ENCODE results near the gene PCDH15. TPM values are rescaled to one million over a fixed set of nuclear protein-coding genes. Genes with fewer than 3 reads are reported as not detected.

PCDH15 gene
- total RNA-seq, 1 experiment from 2014 or later, result 0.59 TPM

DNA sequence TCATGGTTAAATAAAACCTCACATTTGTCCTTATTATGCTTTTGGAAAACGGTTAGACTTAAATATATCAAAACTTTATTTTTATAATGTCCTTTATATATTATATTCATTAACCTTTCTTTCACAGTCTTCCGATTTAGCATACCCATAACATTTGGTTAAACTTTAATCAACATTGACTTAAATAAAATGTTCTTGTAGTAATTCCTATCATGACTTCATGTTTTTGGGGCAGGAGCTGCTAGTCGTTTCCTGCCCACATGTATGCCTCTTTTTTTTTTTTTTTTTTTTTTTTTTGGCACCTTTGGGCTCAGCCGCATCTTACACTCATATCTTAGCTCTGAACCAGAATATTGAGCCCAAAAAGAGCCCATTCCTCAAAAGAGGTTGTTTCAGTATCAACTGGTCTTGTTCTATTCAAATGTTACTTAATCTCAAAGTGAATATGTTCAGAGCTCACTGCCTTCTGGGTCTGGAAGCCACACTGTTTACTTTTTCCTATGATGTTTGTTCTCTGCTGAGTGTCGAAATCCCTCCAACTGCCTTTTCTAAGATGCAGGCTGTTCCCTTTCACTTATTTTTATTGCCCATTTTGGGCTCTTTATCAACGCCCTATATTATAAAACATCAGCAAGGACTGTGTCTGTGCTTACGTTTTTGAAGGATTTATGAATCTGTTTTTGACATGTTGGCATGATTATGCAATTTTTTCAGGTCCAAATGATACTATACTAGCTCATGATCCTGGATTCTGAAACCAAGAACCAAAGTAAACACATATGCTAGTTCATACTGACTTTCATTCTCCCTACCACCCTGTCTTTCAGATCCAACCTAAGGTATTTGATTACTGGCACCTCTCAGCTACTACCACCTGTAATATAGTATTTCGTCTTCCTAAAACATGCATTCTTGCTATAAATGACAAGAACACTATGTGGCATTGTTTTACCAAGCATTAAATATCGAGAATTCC lies 914.4 kb downstream of the PCDH15 start (continued):
- TF ChIP-seq, protein P1, sequence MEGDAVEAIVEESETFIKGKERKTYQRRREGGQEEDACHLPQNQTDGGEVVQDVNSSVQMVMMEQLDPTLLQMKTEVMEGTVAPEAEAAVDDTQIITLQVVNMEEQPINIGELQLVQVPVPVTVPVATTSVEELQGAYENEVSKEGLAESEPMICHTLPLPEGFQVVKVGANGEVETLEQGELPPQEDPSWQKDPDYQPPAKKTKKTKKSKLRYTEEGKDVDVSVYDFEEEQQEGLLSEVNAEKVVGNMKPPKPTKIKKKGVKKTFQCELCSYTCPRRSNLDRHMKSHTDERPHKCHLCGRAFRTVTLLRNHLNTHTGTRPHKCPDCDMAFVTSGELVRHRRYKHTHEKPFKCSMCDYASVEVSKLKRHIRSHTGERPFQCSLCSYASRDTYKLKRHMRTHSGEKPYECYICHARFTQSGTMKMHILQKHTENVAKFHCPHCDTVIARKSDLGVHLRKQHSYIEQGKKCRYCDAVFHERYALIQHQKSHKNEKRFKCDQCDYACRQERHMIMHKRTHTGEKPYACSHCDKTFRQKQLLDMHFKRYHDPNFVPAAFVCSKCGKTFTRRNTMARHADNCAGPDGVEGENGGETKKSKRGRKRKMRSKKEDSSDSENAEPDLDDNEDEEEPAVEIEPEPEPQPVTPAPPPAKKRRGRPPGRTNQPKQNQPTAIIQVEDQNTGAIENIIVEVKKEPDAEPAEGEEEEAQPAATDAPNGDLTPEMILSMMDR (IDR thresholded peaks at IDR 0.05), result no peak
- TF ChIP-seq ZNF671 (CRISPR knock-in tag; IDR thresholded peaks at IDR 0.05) (no peak), ZNF121 (CRISPR knock-in tag; IDR thresholded peaks at IDR 0.05) (no peak), NR3C1 (CRISPR knock-in tag; conservative IDR thresholded peaks at IDR 0.05; ENCODE audit: low read depth) (no peak)
- TF ChIP-seq, protein P2, sequence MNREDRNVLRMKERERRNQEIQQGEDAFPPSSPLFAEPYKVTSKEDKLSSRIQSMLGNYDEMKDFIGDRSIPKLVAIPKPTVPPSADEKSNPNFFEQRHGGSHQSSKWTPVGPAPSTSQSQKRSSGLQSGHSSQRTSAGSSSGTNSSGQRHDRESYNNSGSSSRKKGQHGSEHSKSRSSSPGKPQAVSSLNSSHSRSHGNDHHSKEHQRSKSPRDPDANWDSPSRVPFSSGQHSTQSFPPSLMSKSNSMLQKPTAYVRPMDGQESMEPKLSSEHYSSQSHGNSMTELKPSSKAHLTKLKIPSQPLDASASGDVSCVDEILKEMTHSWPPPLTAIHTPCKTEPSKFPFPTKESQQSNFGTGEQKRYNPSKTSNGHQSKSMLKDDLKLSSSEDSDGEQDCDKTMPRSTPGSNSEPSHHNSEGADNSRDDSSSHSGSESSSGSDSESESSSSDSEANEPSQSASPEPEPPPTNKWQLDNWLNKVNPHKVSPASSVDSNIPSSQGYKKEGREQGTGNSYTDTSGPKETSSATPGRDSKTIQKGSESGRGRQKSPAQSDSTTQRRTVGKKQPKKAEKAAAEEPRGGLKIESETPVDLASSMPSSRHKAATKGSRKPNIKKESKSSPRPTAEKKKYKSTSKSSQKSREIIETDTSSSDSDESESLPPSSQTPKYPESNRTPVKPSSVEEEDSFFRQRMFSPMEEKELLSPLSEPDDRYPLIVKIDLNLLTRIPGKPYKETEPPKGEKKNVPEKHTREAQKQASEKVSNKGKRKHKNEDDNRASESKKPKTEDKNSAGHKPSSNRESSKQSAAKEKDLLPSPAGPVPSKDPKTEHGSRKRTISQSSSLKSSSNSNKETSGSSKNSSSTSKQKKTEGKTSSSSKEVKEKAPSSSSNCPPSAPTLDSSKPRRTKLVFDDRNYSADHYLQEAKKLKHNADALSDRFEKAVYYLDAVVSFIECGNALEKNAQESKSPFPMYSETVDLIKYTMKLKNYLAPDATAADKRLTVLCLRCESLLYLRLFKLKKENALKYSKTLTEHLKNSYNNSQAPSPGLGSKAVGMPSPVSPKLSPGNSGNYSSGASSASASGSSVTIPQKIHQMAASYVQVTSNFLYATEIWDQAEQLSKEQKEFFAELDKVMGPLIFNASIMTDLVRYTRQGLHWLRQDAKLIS (CRISPR knock-in tag; IDR thresholded peaks at IDR 0.05; ENCODE audit: borderline replicate concordance), result no peak
- TF ChIP-seq, protein P3, sequence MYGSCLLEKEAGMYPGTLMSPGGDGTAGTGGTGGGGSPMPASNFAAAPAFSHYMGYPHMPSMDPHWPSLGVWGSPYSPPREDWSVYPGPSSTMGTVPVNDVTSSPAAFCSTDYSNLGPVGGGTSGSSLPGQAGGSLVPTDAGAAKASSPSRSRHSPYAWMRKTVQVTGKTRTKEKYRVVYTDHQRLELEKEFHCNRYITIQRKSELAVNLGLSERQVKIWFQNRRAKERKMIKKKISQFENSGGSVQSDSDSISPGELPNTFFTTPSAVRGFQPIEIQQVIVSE (CRISPR knock-in tag; IDR thresholded peaks at IDR 0.05; ENCODE audit: borderline replicate concordance), result no peak

DNA sequence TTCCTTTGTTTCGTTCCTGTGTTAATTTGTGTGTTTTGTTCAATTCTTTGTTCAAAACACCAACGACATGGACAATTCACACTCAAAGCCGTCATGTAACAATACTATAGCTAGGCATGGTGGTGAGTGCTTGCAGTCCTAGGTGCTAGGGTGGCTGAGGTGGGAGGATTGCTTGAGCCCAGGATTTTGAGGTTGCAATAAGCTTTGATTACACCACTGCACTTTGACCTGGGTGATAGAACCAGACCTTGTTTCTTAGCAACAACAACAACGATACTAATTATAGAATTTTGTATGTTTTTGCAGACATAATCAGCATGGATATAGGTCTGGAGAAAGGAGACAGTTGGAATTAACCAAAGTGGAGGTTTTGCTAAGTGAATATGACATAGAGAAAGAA lies 936.2 kb downstream of the PCDH15 start:
- ATAC-seq, result no peak
- CTCF ChIA-PET, result interaction anchor here (1.4 kb wide), 1 partner anchor 1087 kb away, joined by 3 read pairs; no protein-coding TSS in a partner anchor

More for the DNA sequence above, 936.2 kb downstream of the PCDH15 start:
- Mint-ChIP-seq H3K9me3 (no peaks in the 10 kb centered on the region), H3K4me1 (peaks cover 3% of the 10 kb centered on the region), H3K27me3 (ENCODE audit: low read depth) (no peaks in the 10 kb centered on the region), H3K27ac (no peak overlapping the region), H3K4me3 (no peak overlapping the region), H3K36me3 (no peaks in the 10 kb centered on the region)
- TF ChIP-seq ATF6 (CRISPR knock-in tag; IDR thresholded peaks at IDR 0.05) (no peak), EMX1 (CRISPR knock-in tag; IDR thresholded peaks at IDR 0.05) (no peak), ZNF121 (CRISPR knock-in tag; IDR thresholded peaks at IDR 0.05) (no peak), SOX15 (CRISPR knock-in tag; IDR thresholded peaks at IDR 0.05) (no peak), CREB1 (CRISPR knock-in tag; IDR thresholded peaks at IDR 0.05) (no peak), CBFB (CRISPR knock-in tag; IDR thresholded peaks at IDR 0.05; ENCODE audit: low read depth) (no peak), ERG (CRISPR knock-in tag; IDR thresholded peaks at IDR 0.05) (no peak), ATF1 (CRISPR knock-in tag; IDR thresholded peaks at IDR 0.05) (no peak), MXD4 (CRISPR knock-in tag; IDR thresholded peaks at IDR 0.05; ENCODE audit: borderline replicate concordance) (no peak), ZNF416 (CRISPR knock-in tag; IDR thresholded peaks at IDR 0.05) (no peak), JUN (CRISPR knock-in tag; IDR thresholded peaks at IDR 0.05) (no peak)
- TF ChIP-seq, protein P4, sequence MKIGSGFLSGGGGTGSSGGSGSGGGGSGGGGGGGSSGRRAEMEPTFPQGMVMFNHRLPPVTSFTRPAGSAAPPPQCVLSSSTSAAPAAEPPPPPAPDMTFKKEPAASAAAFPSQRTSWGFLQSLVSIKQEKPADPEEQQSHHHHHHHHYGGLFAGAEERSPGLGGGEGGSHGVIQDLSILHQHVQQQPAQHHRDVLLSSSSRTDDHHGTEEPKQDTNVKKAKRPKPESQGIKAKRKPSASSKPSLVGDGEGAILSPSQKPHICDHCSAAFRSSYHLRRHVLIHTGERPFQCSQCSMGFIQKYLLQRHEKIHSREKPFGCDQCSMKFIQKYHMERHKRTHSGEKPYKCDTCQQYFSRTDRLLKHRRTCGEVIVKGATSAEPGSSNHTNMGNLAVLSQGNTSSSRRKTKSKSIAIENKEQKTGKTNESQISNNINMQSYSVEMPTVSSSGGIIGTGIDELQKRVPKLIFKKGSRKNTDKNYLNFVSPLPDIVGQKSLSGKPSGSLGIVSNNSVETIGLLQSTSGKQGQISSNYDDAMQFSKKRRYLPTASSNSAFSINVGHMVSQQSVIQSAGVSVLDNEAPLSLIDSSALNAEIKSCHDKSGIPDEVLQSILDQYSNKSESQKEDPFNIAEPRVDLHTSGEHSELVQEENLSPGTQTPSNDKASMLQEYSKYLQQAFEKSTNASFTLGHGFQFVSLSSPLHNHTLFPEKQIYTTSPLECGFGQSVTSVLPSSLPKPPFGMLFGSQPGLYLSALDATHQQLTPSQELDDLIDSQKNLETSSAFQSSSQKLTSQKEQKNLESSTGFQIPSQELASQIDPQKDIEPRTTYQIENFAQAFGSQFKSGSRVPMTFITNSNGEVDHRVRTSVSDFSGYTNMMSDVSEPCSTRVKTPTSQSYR (CRISPR knock-in tag; IDR thresholded peaks at IDR 0.05), result no peak
- TF ChIP-seq, protein P5, sequence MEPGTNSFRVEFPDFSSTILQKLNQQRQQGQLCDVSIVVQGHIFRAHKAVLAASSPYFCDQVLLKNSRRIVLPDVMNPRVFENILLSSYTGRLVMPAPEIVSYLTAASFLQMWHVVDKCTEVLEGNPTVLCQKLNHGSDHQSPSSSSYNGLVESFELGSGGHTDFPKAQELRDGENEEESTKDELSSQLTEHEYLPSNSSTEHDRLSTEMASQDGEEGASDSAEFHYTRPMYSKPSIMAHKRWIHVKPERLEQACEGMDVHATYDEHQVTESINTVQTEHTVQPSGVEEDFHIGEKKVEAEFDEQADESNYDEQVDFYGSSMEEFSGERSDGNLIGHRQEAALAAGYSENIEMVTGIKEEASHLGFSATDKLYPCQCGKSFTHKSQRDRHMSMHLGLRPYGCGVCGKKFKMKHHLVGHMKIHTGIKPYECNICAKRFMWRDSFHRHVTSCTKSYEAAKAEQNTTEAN (CRISPR knock-in tag; IDR thresholded peaks at IDR 0.05), result no peak
- TF ChIP-seq, protein P6, sequence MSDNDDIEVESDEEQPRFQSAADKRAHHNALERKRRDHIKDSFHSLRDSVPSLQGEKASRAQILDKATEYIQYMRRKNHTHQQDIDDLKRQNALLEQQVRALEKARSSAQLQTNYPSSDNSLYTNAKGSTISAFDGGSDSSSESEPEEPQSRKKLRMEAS (CRISPR knock-in tag; IDR thresholded peaks at IDR 0.05), result no peak
- no peak for DNase-seq (ENCODE audit: low spot score)
- POLR2A ChIA-PET, result no interaction called here

Measured in WTC11 (cell line).